SU-DHL-6 (cell line): ENCODE results near the gene FCN2.
A peak's percentile ranks its signal among the peaks of the same experiment; 100 is the strongest.

Experiments
- H2AFZ ChIP-seq: fragments of 200-600 bp; sonication (generic); 2 replicates; pipeline ENCODE4 v1.6.1; 2014; ENCODE audit warnings: low read depth, mild to moderate bottlenecking, moderate library complexity, mixed read lengths, antibody characterized with exemption, low read length; ENCODE audit not compliant: severe bottlenecking
- H3F3A ChIP-seq: fragments of 200-600 bp; shearing (Covaris generic); 2 replicates; pipeline ENCODE4 v1.6.0; 2016; ENCODE audit warnings: antibody characterized with exemption, mild to moderate bottlenecking; ENCODE audit not compliant: insufficient read depth
- H3K27ac ChIP-seq: fragments of 200-600 bp; sonication (generic); 2 replicates; pipeline ENCODE4 v1.5.1; 2016; ENCODE audit warnings: low read depth, mild to moderate bottlenecking, low read length, moderate library complexity, mixed read lengths
- H3K27me3 ChIP-seq: fragments of 200-600 bp; sonication (generic), shearing (Covaris generic); 2 replicates; pipeline ENCODE4 v1.6.0; 2014; ENCODE audit warnings: mild to moderate bottlenecking, low read length
- H3K36me3 ChIP-seq: fragments of 200-600 bp; sonication (generic); 2 replicates; pipeline ENCODE4 v1.6.1; 2014; ENCODE audit warnings: mild to moderate bottlenecking, low read length, mixed read lengths
- H3K4me2 ChIP-seq: fragments of 300-600, 200-600 bp; shearing (Covaris generic), sonication (generic); 2 replicates; pipeline ENCODE4 v1.6.0; 2014; ENCODE audit warnings: low read length, low read depth, mild to moderate bottlenecking; ENCODE audit not compliant: poor library complexity, severe bottlenecking
- H3K4me3 ChIP-seq: fragments of 200-600 bp; sonication (generic); 2 replicates; pipeline ENCODE4 v1.5.1; 2014; ENCODE audit warnings: antibody characterized with exemption, low read length, mild to moderate bottlenecking, mixed read lengths; ENCODE audit not compliant: insufficient read depth, poor library complexity, severe bottlenecking
- H3K79me2 ChIP-seq: fragments of 200-600 bp; sonication (generic); 2 replicates; pipeline ENCODE4 v1.6.1; 2014; ENCODE audit warnings: mild to moderate bottlenecking, low read length, moderate library complexity; ENCODE audit not compliant: insufficient read depth
- H3K9ac ChIP-seq: fragments of 200-600 bp; sonication (generic); 2 replicates; pipeline ENCODE4 v1.7.0; 2014; ENCODE audit warnings: mild to moderate bottlenecking, low read length
- H3K9me2 ChIP-seq: fragments of 200-600 bp; sonication (generic); replicated peaks from 2 replicates; pipeline ENCODE4 v1.6.1; 2014; ENCODE audit warnings: low read length; ENCODE audit not compliant: insufficient read depth
- H3K9me3 ChIP-seq: fragments of 200-600 bp; sonication (generic); 2 replicates; pipeline ENCODE4 v1.6.1; 2014; ENCODE audit warnings: low read length, mixed read lengths; ENCODE audit not compliant: insufficient read depth
- H4K20me1 ChIP-seq: fragments of 200-600 bp; sonication (generic); 2 replicates; pipeline ENCODE4 v1.6.1; 2014; ENCODE audit warnings: low read depth, mild to moderate bottlenecking, antibody characterized with exemption, low read length, moderate library complexity, mixed read lengths
- CTCF ChIP-seq: fragments of 200-600 bp; sonication (generic); IDR thresholded peaks from one replicate; pipeline ENCODE4 v1.5.1; 2017; ENCODE audit warnings: antibody characterized with exemption, mild to moderate bottlenecking, low read length, moderate library complexity; ENCODE audit not compliant: insufficient read depth, poor library complexity, severe bottlenecking
- EZH2phosphoT487 ChIP-seq: fragments of 200-600 bp; sonication (generic), shearing (Covaris generic); conservative IDR thresholded peaks from 2 replicates; pipeline ENCODE4 v1.6.1; 2018; ENCODE audit warnings: mild to moderate bottlenecking, antibody characterized with exemption, low read length, moderate library complexity, mixed read lengths

Gene FCN2

GRCh38 chr9:134929193-134930158 lies 48.9 kb downstream of the FCN2 start:
- Histone ChIP-seq H3K4me3 (no peak overlapping the region), H3K79me2 (no peaks in the 10 kb centered on the region), H3K27me3 (no peaks in the 10 kb centered on the region), H3K27ac (peak overlapping the region; percentile 89), H3K4me2 (peak overlapping the region; percentile 57), H3F3A (peaks cover 21% of the 10 kb centered on the region), H3K9me2 (no peaks in the 10 kb centered on the region), H3K9me3 (no peaks in the 10 kb centered on the region), H3K9ac (peak overlapping the region; percentile 44), H3K36me3 (no peaks in the 10 kb centered on the region), H4K20me1 (no peaks in the 10 kb centered on the region), H2AFZ (no peak overlapping the region)
- TF ChIP-seq CTCF (no peak), EZH2phosphoT487 (no peak)

GRCh38 chr9:134930398-134930797 lies 49.8 kb downstream of the FCN2 start:
- no peak for TF ChIP-seq EZH2phosphoT487
- no peak for TF ChIP-seq CTCF
- no peaks in the 10 kb centered on the region for H3K36me3 ChIP-seq
- peak overlapping the region; percentile 60 for H3K4me2 ChIP-seq
- no peaks in the 10 kb centered on the region for H4K20me1 ChIP-seq
- H3F3A ChIP-seq = peaks cover 21% of the 10 kb centered on the region
- peak overlapping the region; percentile 89 for H3K27ac ChIP-seq
- H3K4me3 ChIP-seq = no peak overlapping the region
- H3K79me2 ChIP-seq = no peaks in the 10 kb centered on the region
- H3K27me3 ChIP-seq = no peaks in the 10 kb centered on the region
- H2AFZ ChIP-seq = no peak overlapping the region
- H3K9me3 ChIP-seq = no peaks in the 10 kb centered on the region
- H3K9me2 ChIP-seq = no peaks in the 10 kb centered on the region
- peak overlapping the region; percentile 44 for H3K9ac ChIP-seq

DNA sequence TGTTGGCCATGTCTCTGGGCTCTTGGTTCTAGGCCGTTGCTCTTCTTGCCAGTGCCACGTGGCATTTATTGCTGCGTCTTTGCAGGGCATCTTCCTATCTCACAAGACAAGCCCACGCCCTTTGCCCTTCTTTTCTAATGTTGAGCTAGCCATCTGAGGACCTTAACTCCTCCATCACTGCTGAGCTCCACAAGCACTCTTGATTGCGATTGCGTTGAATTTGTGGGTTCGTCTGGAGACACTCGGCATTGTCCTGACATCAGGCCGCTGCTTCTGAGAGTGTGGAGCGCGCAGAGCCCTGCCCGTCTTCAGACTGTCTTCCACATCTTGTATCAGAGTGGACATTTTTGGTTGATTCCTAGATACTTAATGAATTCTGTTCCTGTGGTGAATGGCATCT lies 51.6 kb downstream of the FCN2 start:
- Histone ChIP-seq H3K4me3 (no peak overlapping the region), H3K9ac (no peak overlapping the region), H3K79me2 (no peaks in the 10 kb centered on the region), H3K9me3 (no peaks in the 10 kb centered on the region), H3K4me2 (peak overlapping the region; percentile 60), H3K9me2 (no peaks in the 10 kb centered on the region), H3F3A (peaks cover 30% of the 10 kb centered on the region), H3K27me3 (no peaks in the 10 kb centered on the region), H3K36me3 (no peaks in the 10 kb centered on the region), H2AFZ (no peak overlapping the region), H3K27ac (peak overlapping the region; percentile 89), H4K20me1 (no peaks in the 10 kb centered on the region)
- TF ChIP-seq CTCF (no peak), EZH2phosphoT487 (no peak)
